ENCODE measurements around the gene CLDN16. TPM values are rescaled to one million over a fixed set of nuclear protein-coding genes. Genes with fewer than 3 reads are reported as not detected.

Gene CLDN16
- polyA plus RNA-seq, 3 donors, result not detected

DNA sequence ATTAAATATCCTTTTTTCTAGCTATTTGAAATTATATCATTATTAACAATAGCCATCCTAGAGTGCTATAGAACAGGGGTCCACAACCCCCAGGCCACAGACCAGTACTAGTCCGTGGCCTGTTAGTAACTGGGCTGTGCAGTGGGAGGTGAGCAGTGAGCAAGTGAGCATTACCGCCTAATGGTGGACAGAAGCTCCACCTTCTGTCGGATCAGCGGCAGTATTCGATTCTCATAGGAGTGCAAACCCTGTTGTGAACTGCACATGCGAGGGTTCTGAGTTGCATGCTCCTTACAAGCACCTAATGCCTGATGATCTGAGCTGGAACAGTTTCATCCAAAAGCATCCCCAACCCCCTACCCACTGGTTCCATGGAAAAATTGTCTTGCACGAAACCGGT lies 11.7 kb downstream of the CLDN16 start:
- Histone ChIP-seq H3K4me1 (ENCODE audit: control insufficient read depth in 1 of 2, insufficient read depth in 2 of 2, low read length in 2 of 2) (no peaks in the 10 kb centered on the region), H3K9ac (ENCODE audit: insufficient read depth, low read length, poor library complexity, severe bottlenecking) (no peak overlapping the region), H3K36me3 (replicated peaks in 1 of 2; ENCODE audit: control insufficient read depth in 1 of 2, insufficient read depth in 2 of 2, low read length in 2 of 2) (no peaks in the 10 kb centered on the region), H3K9me3 (replicated peaks in 1 of 2; ENCODE audit: control insufficient read depth in 1 of 2, insufficient read depth in 1 of 2, low read length in 2 of 2) (no peaks in the 10 kb centered on the region), H3K4me3 (replicated peaks in 1 of 3; ENCODE audit: low read depth in 2 of 3, low read length in 3 of 3) (no peak overlapping the region), H3K27ac (ENCODE audit: low read depth in 1 of 2, low read length in 2 of 2) (no peak overlapping the region), H3K79me2 (ENCODE audit: insufficient read depth, low read length) (no peaks in the 10 kb centered on the region), H4K20me1 (ENCODE audit: insufficient read depth, low read length) (no peaks in the 10 kb centered on the region), H3K27me3 (ENCODE audit: control insufficient read depth in 2 of 2, insufficient read depth in 2 of 2, low read length in 2 of 2) (peaks cover 0 to 2% of the 10 kb centered on the region in 2 donors), H2AFZ (ENCODE audit: insufficient read depth, low read depth, low read length, poor library complexity, severe bottlenecking) (no peak overlapping the region), H3K4me2 (replicated peaks; ENCODE audit: extremely low read depth, low read length, poor library complexity, severe bottlenecking) (no peak overlapping the region)
- Mint-ChIP-seq H3K27ac (no peak overlapping the region), H3K4me3 (no peak overlapping the region), H3K27me3 (ENCODE audit: low read depth in 3 of 3) (no peaks in the 10 kb centered on the region), H3K4me1 (no peaks in the 10 kb centered on the region), H3K9me3 (peaks cover 0 to 2% (median 0%) of the 10 kb centered on the region in 7 donors), H3K36me3 (no peaks in the 10 kb centered on the region)
- intact Hi-C loops (cut with micrococcal nuclease), result no loop called here
- WGBS (ENCODE audit: insufficient coverage), result 93% methylated on average over 6 of the region's 8 CpGs
- DNase-seq, result no peak
- TF ChIP-seq, protein P1, sequence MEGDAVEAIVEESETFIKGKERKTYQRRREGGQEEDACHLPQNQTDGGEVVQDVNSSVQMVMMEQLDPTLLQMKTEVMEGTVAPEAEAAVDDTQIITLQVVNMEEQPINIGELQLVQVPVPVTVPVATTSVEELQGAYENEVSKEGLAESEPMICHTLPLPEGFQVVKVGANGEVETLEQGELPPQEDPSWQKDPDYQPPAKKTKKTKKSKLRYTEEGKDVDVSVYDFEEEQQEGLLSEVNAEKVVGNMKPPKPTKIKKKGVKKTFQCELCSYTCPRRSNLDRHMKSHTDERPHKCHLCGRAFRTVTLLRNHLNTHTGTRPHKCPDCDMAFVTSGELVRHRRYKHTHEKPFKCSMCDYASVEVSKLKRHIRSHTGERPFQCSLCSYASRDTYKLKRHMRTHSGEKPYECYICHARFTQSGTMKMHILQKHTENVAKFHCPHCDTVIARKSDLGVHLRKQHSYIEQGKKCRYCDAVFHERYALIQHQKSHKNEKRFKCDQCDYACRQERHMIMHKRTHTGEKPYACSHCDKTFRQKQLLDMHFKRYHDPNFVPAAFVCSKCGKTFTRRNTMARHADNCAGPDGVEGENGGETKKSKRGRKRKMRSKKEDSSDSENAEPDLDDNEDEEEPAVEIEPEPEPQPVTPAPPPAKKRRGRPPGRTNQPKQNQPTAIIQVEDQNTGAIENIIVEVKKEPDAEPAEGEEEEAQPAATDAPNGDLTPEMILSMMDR (IDR thresholded peaks at IDR 0.05), result no peak

GRCh38 chr3:190401963-190402362 lies 14.0 kb downstream of the CLDN16 start:
- peaks cover 0 to 2% (median 0%) of the 10 kb centered on the region in 3 donors for H3K27me3 Mint-ChIP-seq (ENCODE audit: low read depth in 3 of 3)
- Histone ChIP-seq H3K36me3 (replicated peaks in 1 of 2; ENCODE audit: control insufficient read depth in 1 of 2, insufficient read depth in 2 of 2, low read length in 2 of 2) (no peaks in the 10 kb centered on the region), H2AFZ (ENCODE audit: insufficient read depth, low read depth, low read length, poor library complexity, severe bottlenecking) (no peak overlapping the region), H3K27ac (ENCODE audit: low read depth in 1 of 2, low read length in 2 of 2) (no peak overlapping the region), H3K27me3 (ENCODE audit: control insufficient read depth in 2 of 2, insufficient read depth in 2 of 2, low read length in 2 of 2) (peaks cover 0 to 2% of the 10 kb centered on the region in 2 donors), H3K4me3 (replicated peaks in 1 of 3; ENCODE audit: low read depth in 2 of 3, low read length in 3 of 3) (no peak overlapping the region), H4K20me1 (ENCODE audit: insufficient read depth, low read length) (no peaks in the 10 kb centered on the region), H3K9me3 (replicated peaks in 1 of 2; ENCODE audit: control insufficient read depth in 1 of 2, insufficient read depth in 1 of 2, low read length in 2 of 2) (no peaks in the 10 kb centered on the region), H3K9ac (ENCODE audit: insufficient read depth, low read length, poor library complexity, severe bottlenecking) (no peak overlapping the region), H3K79me2 (ENCODE audit: insufficient read depth, low read length) (no peaks in the 10 kb centered on the region), H3K4me1 (ENCODE audit: control insufficient read depth in 1 of 2, insufficient read depth in 2 of 2, low read length in 2 of 2) (no peaks in the 10 kb centered on the region), H3K4me2 (replicated peaks; ENCODE audit: extremely low read depth, low read length, poor library complexity, severe bottlenecking) (no peak overlapping the region)
- DNase-seq, result no peak
- H3K36me3 Mint-ChIP-seq, result no peaks in the 10 kb centered on the region
- H3K4me1 Mint-ChIP-seq, result no peaks in the 10 kb centered on the region
- H3K4me3 Mint-ChIP-seq, result no peak overlapping the region
- TF ChIP-seq, protein P1 (IDR thresholded peaks at IDR 0.05), result no peak
- intact Hi-C loops (cut with micrococcal nuclease), result no loop called here
- peaks cover 0 to 2% (median 0%) of the 10 kb centered on the region in 7 donors for H3K9me3 Mint-ChIP-seq
- WGBS (ENCODE audit: insufficient coverage), result 13% methylated on average over 2 of the region's 4 CpGs
- no peak overlapping the region for H3K27ac Mint-ChIP-seq
